ENCODE measurements around the gene IQGAP2.

DNA sequence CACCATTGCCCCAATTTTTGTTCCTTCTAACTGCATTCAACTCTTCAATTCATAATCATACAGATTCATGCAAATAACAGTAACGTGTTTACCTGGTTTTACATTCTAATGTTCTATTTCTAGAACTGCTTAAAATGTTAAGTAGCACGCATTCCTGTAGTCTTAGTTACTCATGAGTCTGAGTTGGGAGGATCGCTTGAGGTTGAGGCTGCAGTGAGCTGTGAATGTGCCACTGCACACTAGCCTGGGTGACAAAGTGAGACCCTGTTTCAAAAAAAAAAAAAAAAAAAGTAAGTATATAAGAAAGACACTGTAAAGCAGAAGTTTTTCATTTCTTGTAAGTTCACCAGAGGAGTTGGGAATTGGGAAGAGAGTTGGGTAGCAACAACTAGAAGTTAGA is 114.2 kb downstream of the IQGAP2 start:
- TF ChIP-seq CTCF (IDR thresholded peaks at IDR 0.05) (no peak), POLR2AphosphoS5 (IDR thresholded peaks at IDR 0.05) (no peak), POLR2A (IDR thresholded peaks at IDR 0.05) (no peak)
